Heart left ventricle (tissue), 13 donors: ENCODE results near the gene CHIT1.

Experiments used
- POLR2A ChIP-seq, 2 donors: fragments of 450-650 bp; IDR thresholded peaks; one replicate each; pipeline ENCODE4 v1.6.1; 2017; ENCODE audit warnings: antibody characterized with exemption in 2 of 2, mild to moderate bottlenecking in 2 of 2, moderate library complexity in 2 of 2
- TF ChIP-seq, protein P1 (sequence below), 12 donors: fragments of 200-600 bp; sonication (generic) in 4 of 12; IDR thresholded peaks; one replicate each; pipeline versions ENCODE4 v1.5.0 to v1.8.0; 2018 to 2022; ENCODE audit warnings: antibody characterized with exemption in 12 of 12, mild to moderate bottlenecking in 5 of 12
- donor health status: ischemic (EF 13 %, LVEDD 7.1; RV severe dilation, severe dysfunction).
- donor health status: DM: no; HTN: yes; CAD: no.
- donor health status: DM: no; HTN: no; CAD: no.
- donor health status: ischemic (EF 25% LVEDD 6.9; RV normal size, moderate dysfunction).
- donor health status: ischemic (EF 25% LVEDD 5.7; RV mildly dilated, moderate dysfunction).
- donor health status: ischemic (EF 35%, LVEDD 5.7; RV mildly dilated, moderate dysfunction).
- donor health status: nonischemic (EF 11% LVEDD 7.7; RV severe dilation, severe dysfunction).
- donor health status: DM: yes; HTN: yes; CAD: no.
- donor health status: PGD.
- donor health status: ischemic (EF 29% LVEDD 5.4; RV normal size, mild dysfunction).
- donor health status: nonischemic (EF 23%, LVEDD 6.1; RV moderate dilation, normal function).

GRCh38 chr1:203172184-203173010 is 57.1 kb downstream of the CHIT1 start:
- TF ChIP-seq, protein P1, sequence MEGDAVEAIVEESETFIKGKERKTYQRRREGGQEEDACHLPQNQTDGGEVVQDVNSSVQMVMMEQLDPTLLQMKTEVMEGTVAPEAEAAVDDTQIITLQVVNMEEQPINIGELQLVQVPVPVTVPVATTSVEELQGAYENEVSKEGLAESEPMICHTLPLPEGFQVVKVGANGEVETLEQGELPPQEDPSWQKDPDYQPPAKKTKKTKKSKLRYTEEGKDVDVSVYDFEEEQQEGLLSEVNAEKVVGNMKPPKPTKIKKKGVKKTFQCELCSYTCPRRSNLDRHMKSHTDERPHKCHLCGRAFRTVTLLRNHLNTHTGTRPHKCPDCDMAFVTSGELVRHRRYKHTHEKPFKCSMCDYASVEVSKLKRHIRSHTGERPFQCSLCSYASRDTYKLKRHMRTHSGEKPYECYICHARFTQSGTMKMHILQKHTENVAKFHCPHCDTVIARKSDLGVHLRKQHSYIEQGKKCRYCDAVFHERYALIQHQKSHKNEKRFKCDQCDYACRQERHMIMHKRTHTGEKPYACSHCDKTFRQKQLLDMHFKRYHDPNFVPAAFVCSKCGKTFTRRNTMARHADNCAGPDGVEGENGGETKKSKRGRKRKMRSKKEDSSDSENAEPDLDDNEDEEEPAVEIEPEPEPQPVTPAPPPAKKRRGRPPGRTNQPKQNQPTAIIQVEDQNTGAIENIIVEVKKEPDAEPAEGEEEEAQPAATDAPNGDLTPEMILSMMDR (IDR thresholded peaks at IDR 0.05), result peak; percentile 71 to 87 (median 78)
- TF ChIP-seq POLR2A (IDR thresholded peaks at IDR 0.05), result no peak
